Stromal cell of bone marrow (primary cell): Measurements from ENCODE around the gene MFSD6.
"Not testable (repeated sequence)": the region's sequence is repeated elsewhere in the genome, so short reads cannot be mapped to it uniquely, and the experiment has no call there.

Experiments
- DNase-seq: peaks from one replicate; pipeline ENCODE4 v3.0.0-alpha.2; 2012; ENCODE audit warnings: low read depth

The MFSD6 gene

GRCh38 chr2:190466819-190467446, 58.8 kb downstream of the MFSD6 start:
- DNase-seq = peak; percentile 17

- DNase-seq = peak; percentile 65
These were observed 59.5 kb downstream of the MFSD6 start for GRCh38 chr2:190467575-190468083.

GRCh38 chr2:190468354-190468753, 60.2 kb downstream of the MFSD6 start:
- DNase-seq = not testable (repeated sequence)

GRCh38 chr2:190468814-190469569, 60.8 kb downstream of the MFSD6 start:
- DNase-seq = peak; percentile 94

GRCh38 chr2:190469771-190470170, 61.6 kb downstream of the MFSD6 start:
- peak; percentile 42 for DNase-seq

GRCh38 chr2:190470256-190470826, 62.2 kb downstream of the MFSD6 start:
- no peak for DNase-seq

GRCh38 chr2:190477661-190478454, 69.7 kb downstream of the MFSD6 start:
- DNase-seq = peak; percentile 25

GRCh38 chr2:190478572-190479195, 70.5 kb downstream of the MFSD6 start:
- DNase-seq = no peak

GRCh38 chr2:190481339-190481738, 73.2 kb downstream of the MFSD6 start:
- DNase-seq = no peak

GRCh38 chr2:190482451-190482850, 74.3 kb downstream of the MFSD6 start:
- no peak for DNase-seq

GRCh38 chr2:190486037-190486623, 78.0 kb downstream of the MFSD6 start:
- no peak for DNase-seq

- no peak for DNase-seq
These were observed 80.5 kb downstream of the MFSD6 start for GRCh38 chr2:190488516-190489233.

- DNase-seq = no peak
These were observed 81.3 kb downstream of the MFSD6 start for GRCh38 chr2:190489475-190489874.

- DNase-seq = no peak
These were observed 82.3 kb downstream of the MFSD6 start for GRCh38 chr2:190490502-190490901.

- no peak for DNase-seq
These were observed 84.9 kb downstream of the MFSD6 start for GRCh38 chr2:190493095-190493494.

GRCh38 chr2:190494600-190495227, 86.6 kb downstream of the MFSD6 start:
- DNase-seq = not testable (repeated sequence)

GRCh38 chr2:190497428-190497827, 89.3 kb downstream of the MFSD6 start:
- DNase-seq = no peak

GRCh38 chr2:190499273-190499672, 91.1 kb downstream of the MFSD6 start:
- no peak for DNase-seq

- no peak for DNase-seq
These were observed 91.9 kb downstream of the MFSD6 start for GRCh38 chr2:190500054-190500502.

- DNase-seq = no peak
These were observed 93.1 kb downstream of the MFSD6 start for GRCh38 chr2:190501231-190501630.
